Neural progenitor cell (in vitro differentiated cells): ENCODE data around the gene VPS35L. TPM values are rescaled to one million over a fixed set of nuclear protein-coding genes. Genes with fewer than 3 reads are reported as not detected.
A peak's percentile ranks its signal among the peaks of the same experiment; 100 is the strongest.

ENCODE experiments used
- DNase-seq: peaks from one replicate; pipeline ENCODE4 v3.0.0-alpha.2; 2016; ENCODE audit warnings: low spot score
- H2AFZ ChIP-seq: fragments of 200-600 bp; sonication (generic); replicated peaks from 2 replicates; pipeline ENCODE4 v1.6.1; 2016; ENCODE audit warnings: antibody characterized with exemption
- H3F3A ChIP-seq: fragments of 200-600 bp; sonication (generic); 2 replicates; pipeline ENCODE4 v1.6.1; 2016; ENCODE audit warnings: antibody characterized with exemption, low read depth
- H3K27ac ChIP-seq: fragments of 200-600 bp; sonication (generic); 2 replicates; pipeline ENCODE4 v1.5.1; 2016; ENCODE audit warnings: mild to moderate bottlenecking
- H3K27me3 ChIP-seq: fragments of 200-600 bp; sonication (generic); 2 replicates; pipeline ENCODE4 v1.6.1; 2016; ENCODE audit warnings: mild to moderate bottlenecking, moderate library complexity
- H3K36me3 ChIP-seq: fragments of 200-600 bp; sonication (generic); 2 replicates; pipeline ENCODE4 v1.5.1; 2016
- H3K4me1 ChIP-seq: fragments of 200-600 bp; sonication (generic); 2 replicates; pipeline ENCODE4 v1.6.1; 2016; ENCODE audit warnings: mixed run types
- H3K4me2 ChIP-seq: fragments of 200-600 bp; sonication (generic); 2 replicates; pipeline ENCODE4 v1.6.1; 2016
- H3K4me3 ChIP-seq: fragments of 200-600 bp; sonication (generic); 2 replicates; pipeline ENCODE4 v1.5.1; 2016
- H3K79me2 ChIP-seq: fragments of 200-600 bp; sonication (generic); 2 replicates; pipeline ENCODE4 v1.6.1; 2016; ENCODE audit warnings: low read depth
- H3K9ac ChIP-seq: fragments of 200-600 bp; sonication (generic); 2 replicates; pipeline ENCODE4 v1.6.1; 2016
- H3K9me3 ChIP-seq: fragments of 200-600 bp; sonication (generic); 2 replicates; pipeline ENCODE4 v1.5.1; 2016; ENCODE audit warnings: low read depth
- H4K20me1 ChIP-seq: fragments of 200-600 bp; sonication (generic); 2 replicates; pipeline ENCODE4 v1.6.1; 2016; ENCODE audit warnings: low read depth
- H3K27ac Mint-ChIP-seq: 3 replicates; pipeline ENCODE4 v1.8.0; 2021; ENCODE audit warnings: mixed read lengths
- H3K27me3 Mint-ChIP-seq: 2 replicates; pipeline ENCODE4 v1.8.0; 2022; ENCODE audit warnings: low read depth, mild to moderate bottlenecking, inconsistent platforms, moderate library complexity, mixed read lengths; ENCODE audit not compliant: insufficient read depth
- H3K36me3 Mint-ChIP-seq: 3 replicates; pipeline ENCODE4 v1.8.0; 2021; ENCODE audit warnings: mixed read lengths
- H3K4me1 Mint-ChIP-seq: 3 replicates; pipeline ENCODE4 v1.8.0; 2021; ENCODE audit warnings: mixed read lengths
- H3K4me3 Mint-ChIP-seq: 3 replicates; pipeline ENCODE4 v1.8.0; 2021; ENCODE audit warnings: mild to moderate bottlenecking, moderate library complexity, mixed read lengths
- H3K9me3 Mint-ChIP-seq: 3 replicates; pipeline ENCODE4 v1.8.0; 2020; ENCODE audit warnings: mixed read lengths
- CTCF ChIP-seq: fragments of 200-600 bp; sonication (generic); IDR thresholded peaks from 2 replicates; pipeline ENCODE4 v1.5.1; 2017; ENCODE audit warnings: antibody characterized with exemption, mild to moderate bottlenecking
- EZH2 ChIP-seq: fragments of 200-600 bp; sonication (generic); IDR thresholded peaks from 2 replicates; pipeline ENCODE4 v1.6.1; 2017; ENCODE audit warnings: antibody characterized with exemption, mild to moderate bottlenecking, moderate library complexity
- EZH2phosphoT487 ChIP-seq: fragments of 200-600 bp; sonication (generic); IDR thresholded peaks from 2 replicates; pipeline ENCODE4 v1.6.1; 2017; ENCODE audit warnings: antibody characterized with exemption
- total RNA-seq: library from RNA; depleted of rRNA; stranded (reverse); fragments of >200 nt; gene quantifications from 2 replicates; pipeline ENCODE4 v1.2.3, GENCODE V29; 2015; ENCODE audit warnings: low replicate concordance

VPS35L gene
- total RNA-seq, 1 donor from 2014 or later, result 57.1 TPM

- no peak overlapping the region for H3K4me3 ChIP-seq
- Mint-ChIP-seq H3K4me3 (no peak overlapping the region), H3K36me3 (peaks cover 33% of the 10 kb centered on the region), H3K27me3 (no peaks in the 10 kb centered on the region), H3K4me1 (peaks cover 3% of the 10 kb centered on the region), H3K27ac (no peak overlapping the region), H3K9me3 (peaks cover 4% of the 10 kb centered on the region)
- H3K9me3 ChIP-seq, result no peaks in the 10 kb centered on the region
- H4K20me1 ChIP-seq, result no peaks in the 10 kb centered on the region
- H3K4me1 ChIP-seq, result no peaks in the 10 kb centered on the region
- DNase-seq, result no peak
- TF ChIP-seq CTCF (no peak), EZH2phosphoT487 (no peak), EZH2 (no peak)
- H3F3A ChIP-seq, result peaks cover 10% of the 10 kb centered on the region
- H2AFZ ChIP-seq, result no peak overlapping the region
- H3K79me2 ChIP-seq, result no peaks in the 10 kb centered on the region
- no peak overlapping the region for H3K9ac ChIP-seq
- peaks cover 6% of the 10 kb centered on the region for H3K36me3 ChIP-seq
- H3K4me2 ChIP-seq, result no peak overlapping the region
- no peaks in the 10 kb centered on the region for H3K27me3 ChIP-seq
- no peak overlapping the region for H3K27ac ChIP-seq
Measured at GRCh38 chr16:19573997-19574396, 18.5 kb downstream of the VPS35L start.

- Histone ChIP-seq H3K4me1 (no peaks in the 10 kb centered on the region), H3K27me3 (no peaks in the 10 kb centered on the region), H2AFZ (no peak overlapping the region), H3K9me3 (no peaks in the 10 kb centered on the region), H3K9ac (no peak overlapping the region), H3F3A (peaks cover 10% of the 10 kb centered on the region), H4K20me1 (no peaks in the 10 kb centered on the region), H3K4me2 (no peak overlapping the region), H3K79me2 (no peaks in the 10 kb centered on the region), H3K4me3 (no peak overlapping the region), H3K27ac (no peak overlapping the region), H3K36me3 (peaks cover 6% of the 10 kb centered on the region)
- H3K27ac Mint-ChIP-seq, result no peak overlapping the region
- TF ChIP-seq EZH2phosphoT487, result no peak
- TF ChIP-seq CTCF, result no peak
- TF ChIP-seq EZH2, result no peak
- no peak for DNase-seq
- no peaks in the 10 kb centered on the region for H3K27me3 Mint-ChIP-seq
- peaks cover 34% of the 10 kb centered on the region for H3K36me3 Mint-ChIP-seq
- no peak overlapping the region for H3K4me3 Mint-ChIP-seq
- H3K9me3 Mint-ChIP-seq, result peaks cover 4% of the 10 kb centered on the region
- peaks cover 4% of the 10 kb centered on the region for H3K4me1 Mint-ChIP-seq
Measured at GRCh38 chr16:19574615-19575014, 19.1 kb downstream of the VPS35L start.

- Histone ChIP-seq H3K4me3 (no peak overlapping the region), H3K36me3 (peaks cover 12% of the 10 kb centered on the region), H2AFZ (no peak overlapping the region), H3K27me3 (no peaks in the 10 kb centered on the region), H3F3A (peaks cover 15% of the 10 kb centered on the region), H3K9ac (no peak overlapping the region), H3K4me1 (no peaks in the 10 kb centered on the region), H3K27ac (peak overlapping the region; percentile 10), H3K4me2 (no peak overlapping the region), H3K79me2 (no peaks in the 10 kb centered on the region), H3K9me3 (no peaks in the 10 kb centered on the region), H4K20me1 (no peaks in the 10 kb centered on the region)
- Mint-ChIP-seq H3K9me3 (peaks cover 14% of the 10 kb centered on the region), H3K27ac (peak overlapping the region; percentile 33), H3K4me1 (peaks cover 4% of the 10 kb centered on the region), H3K4me3 (no peak overlapping the region), H3K36me3 (peaks cover 53% of the 10 kb centered on the region), H3K27me3 (peaks cover 3% of the 10 kb centered on the region)
- peak; percentile 32 for DNase-seq
- TF ChIP-seq CTCF (no peak), EZH2 (no peak), EZH2phosphoT487 (no peak)
Measured at GRCh38 chr16:19578378-19578971, 23.0 kb downstream of the VPS35L start.
